ENCODE measurements around the gene TMEM252. TPM values are rescaled to one million over a fixed set of nuclear protein-coding genes. Genes with fewer than 3 reads are reported as not detected.

TMEM252 gene
- total and polyA plus RNA-seq, 5 donors from 2014 or later: not detected

GRCh38 chr9:68505681-68506409 lies 34.8 kb downstream of the TMEM252 start:
- Mint-ChIP-seq H3K9me3 (no peaks in the 10 kb centered on the region), H3K27ac (no peak overlapping the region), H3K27me3 (peaks cover 13% of the 10 kb centered on the region), H3K36me3 (no peaks in the 10 kb centered on the region), H3K4me3 (no peak overlapping the region), H3K4me1 (peaks cover 0 to 2% (median 0%) of the 10 kb centered on the region in 4 donors)
- H3K36me3 ChIP-seq (ENCODE audit: control insufficient read depth, insufficient read depth, low read length): no peaks in the 10 kb centered on the region
- no peak overlapping the region for H3K27ac ChIP-seq (ENCODE audit: insufficient read depth, low read length, poor library complexity, severe bottlenecking)
- ATAC-seq (ENCODE audit: low read depth in 2 of 2) (no peak), DNase-seq (no peak)
- H3K9me3 ChIP-seq (ENCODE audit: control insufficient read depth in 2 of 2, low read length in 2 of 2): no peaks in the 10 kb centered on the region
- no peak overlapping the region for H3K4me3 ChIP-seq (ENCODE audit: low read depth, low read length)
- no peaks in the 10 kb centered on the region for H3K27me3 ChIP-seq (ENCODE audit: control insufficient read depth, insufficient read depth, low read length)
- no peaks in the 10 kb centered on the region for H3K4me1 ChIP-seq (ENCODE audit: control insufficient read depth, insufficient read depth, low read length, poor library complexity, severe bottlenecking)

- Mint-ChIP-seq H3K27ac (no peak overlapping the region), H3K36me3 (no peaks in the 10 kb centered on the region)
- no peaks in the 10 kb centered on the region for H3K27me3 ChIP-seq (ENCODE audit: control insufficient read depth, insufficient read depth, low read length)
Measured at GRCh38 chr9:68502279-68502678, 38.4 kb downstream of the TMEM252 start.

DNA sequence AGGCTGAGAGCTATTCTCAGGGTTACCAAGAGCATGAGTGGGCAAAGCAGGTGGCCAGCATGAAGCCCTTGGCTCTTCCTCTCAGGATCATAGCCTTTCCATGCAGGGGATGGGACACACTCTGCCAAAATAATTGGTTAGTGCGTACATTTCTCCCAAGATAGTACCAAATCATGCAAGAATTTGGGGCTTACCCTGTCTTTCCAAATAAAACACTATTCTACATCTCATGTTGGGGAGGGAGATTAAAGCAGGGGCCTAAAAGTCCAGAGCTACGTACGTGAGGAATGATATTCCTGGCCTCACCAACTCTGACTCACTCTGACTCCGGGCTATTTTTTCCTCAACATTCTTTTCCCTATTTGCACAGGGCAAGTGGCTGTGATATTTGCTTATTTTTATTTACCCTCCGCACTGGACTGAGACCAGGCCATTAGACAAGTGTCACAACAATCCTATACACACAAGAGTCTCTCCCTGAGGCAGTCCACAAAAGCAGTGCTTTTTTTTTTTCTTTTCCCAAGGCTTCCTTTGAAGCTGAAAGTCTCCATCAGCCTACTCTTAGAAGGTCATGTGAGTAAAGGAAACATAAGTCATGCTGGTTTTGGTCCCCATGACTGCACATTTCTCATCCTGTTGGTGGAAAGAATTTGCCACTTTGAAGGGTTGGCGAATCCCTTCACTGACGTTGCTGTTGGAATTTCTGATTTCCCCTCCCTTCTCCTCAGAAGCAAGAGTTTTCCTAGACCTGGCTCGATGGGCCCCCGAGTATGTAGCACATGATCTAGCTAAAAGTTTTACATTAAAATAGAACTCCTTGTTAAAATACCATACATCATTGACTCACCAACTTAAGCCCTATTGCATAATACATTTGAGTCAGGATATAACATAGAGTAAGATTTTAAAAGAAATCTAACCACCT lies 40.0 kb downstream of the TMEM252 start:
- no peak overlapping the region for H3K27ac Mint-ChIP-seq
- no peaks in the 10 kb centered on the region for H3K27me3 ChIP-seq (ENCODE audit: control insufficient read depth, insufficient read depth, low read length)
- H3K36me3 Mint-ChIP-seq: no peaks in the 10 kb centered on the region
- no peak overlapping the region for H3K27ac ChIP-seq (ENCODE audit: insufficient read depth, low read length, poor library complexity, severe bottlenecking)
- peaks cover 0 to 2% (median 0%) of the 10 kb centered on the region in 4 donors for H3K4me1 Mint-ChIP-seq
- no peaks in the 10 kb centered on the region for H3K4me1 ChIP-seq (ENCODE audit: control insufficient read depth, insufficient read depth, low read length, poor library complexity, severe bottlenecking)
- no peak overlapping the region for H3K4me3 Mint-ChIP-seq
- no peaks in the 10 kb centered on the region for H3K36me3 ChIP-seq (ENCODE audit: control insufficient read depth, insufficient read depth, low read length)
- no peaks in the 10 kb centered on the region for H3K9me3 ChIP-seq (ENCODE audit: control insufficient read depth in 2 of 2, low read length in 2 of 2)
- DNase-seq (no peak), ATAC-seq (ENCODE audit: low read depth in 2 of 2) (no peak)
- H3K9me3 Mint-ChIP-seq: no peaks in the 10 kb centered on the region
- H3K4me3 ChIP-seq (ENCODE audit: low read depth, low read length): no peak overlapping the region
- peaks cover 28% of the 10 kb centered on the region for H3K27me3 Mint-ChIP-seq

More at GRCh38 chr9:68502279-68502678, 38.4 kb downstream of the TMEM252 start:
- Histone ChIP-seq H3K4me3 (ENCODE audit: low read depth, low read length) (no peak overlapping the region), H3K9me3 (ENCODE audit: control insufficient read depth in 2 of 2, low read length in 2 of 2) (no peaks in the 10 kb centered on the region), H3K27ac (ENCODE audit: insufficient read depth, low read length, poor library complexity, severe bottlenecking) (no peak overlapping the region), H3K36me3 (ENCODE audit: control insufficient read depth, insufficient read depth, low read length) (no peaks in the 10 kb centered on the region), H3K4me1 (ENCODE audit: control insufficient read depth, insufficient read depth, low read length, poor library complexity, severe bottlenecking) (no peaks in the 10 kb centered on the region)
- H3K4me3 Mint-ChIP-seq: no peak overlapping the region
- H3K9me3 Mint-ChIP-seq: no peaks in the 10 kb centered on the region
- peaks cover 0 to 2% (median 0%) of the 10 kb centered on the region in 4 donors for H3K4me1 Mint-ChIP-seq
- DNase-seq: no peak
- peaks cover 21% of the 10 kb centered on the region for H3K27me3 Mint-ChIP-seq
- no peak for ATAC-seq (ENCODE audit: low read depth in 2 of 2)

DNA sequence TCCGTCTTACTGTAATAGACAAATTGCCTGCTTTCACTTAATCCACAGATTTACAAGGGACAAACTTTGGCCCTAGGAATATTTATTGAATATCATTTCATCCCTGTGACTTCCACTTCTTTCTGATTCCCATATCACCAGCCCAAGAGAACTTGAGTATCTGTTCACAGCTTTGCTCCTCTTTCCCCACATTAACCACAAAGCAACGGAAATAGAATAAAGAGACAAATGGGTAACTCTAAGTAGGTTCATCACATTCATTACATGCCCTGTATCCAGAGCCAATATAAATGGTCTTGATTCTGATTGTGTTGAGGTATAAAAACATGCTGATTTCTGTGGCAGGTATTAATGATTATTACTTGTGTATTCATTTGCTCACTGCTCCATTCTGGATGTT lies 41.9 kb downstream of the TMEM252 start:
- peaks cover 35% of the 10 kb centered on the region for H3K27me3 Mint-ChIP-seq

GRCh38 chr9:68497629-68498028 lies 43.1 kb downstream of the TMEM252 start:
- DNase-seq (no peak), ATAC-seq (ENCODE audit: low read depth in 2 of 2) (no peak)
- peaks cover 3% of the 10 kb centered on the region for H3K27me3 ChIP-seq (ENCODE audit: control insufficient read depth, insufficient read depth, low read length)
- H3K9me3 Mint-ChIP-seq: peaks cover 0 to 2% (median 0%) of the 10 kb centered on the region in 7 donors
- H3K4me3 ChIP-seq (ENCODE audit: low read depth, low read length): no peak overlapping the region
- H3K4me3 Mint-ChIP-seq: no peak overlapping the region
- H3K36me3 Mint-ChIP-seq: no peaks in the 10 kb centered on the region
- no peaks in the 10 kb centered on the region for H3K9me3 ChIP-seq (ENCODE audit: control insufficient read depth in 2 of 2, low read length in 2 of 2)
- no peak overlapping the region for H3K27ac Mint-ChIP-seq
- no peaks in the 10 kb centered on the region for H3K4me1 Mint-ChIP-seq
- no peaks in the 10 kb centered on the region for H3K4me1 ChIP-seq (ENCODE audit: control insufficient read depth, insufficient read depth, low read length, poor library complexity, severe bottlenecking)
- no peak overlapping the region for H3K27ac ChIP-seq (ENCODE audit: insufficient read depth, low read length, poor library complexity, severe bottlenecking)
- no peaks in the 10 kb centered on the region for H3K36me3 ChIP-seq (ENCODE audit: control insufficient read depth, insufficient read depth, low read length)
- peaks cover 34% of the 10 kb centered on the region for H3K27me3 Mint-ChIP-seq

More for the DNA sequence above, 41.9 kb downstream of the TMEM252 start:
- no peak for ATAC-seq (ENCODE audit: low read depth in 2 of 2)
- Mint-ChIP-seq H3K4me1 (no peaks in the 10 kb centered on the region), H3K27ac (no peak overlapping the region), H3K9me3 (peaks cover 0 to 2% (median 0%) of the 10 kb centered on the region in 7 donors), H3K4me3 (no peak overlapping the region), H3K36me3 (no peaks in the 10 kb centered on the region)
- Histone ChIP-seq H3K27me3 (ENCODE audit: control insufficient read depth, insufficient read depth, low read length) (peaks cover 1% of the 10 kb centered on the region), H3K4me3 (ENCODE audit: low read depth, low read length) (no peak overlapping the region), H3K36me3 (ENCODE audit: control insufficient read depth, insufficient read depth, low read length) (no peaks in the 10 kb centered on the region), H3K9me3 (ENCODE audit: control insufficient read depth in 2 of 2, low read length in 2 of 2) (no peaks in the 10 kb centered on the region), H3K27ac (ENCODE audit: insufficient read depth, low read length, poor library complexity, severe bottlenecking) (no peak overlapping the region), H3K4me1 (ENCODE audit: control insufficient read depth, insufficient read depth, low read length, poor library complexity, severe bottlenecking) (no peaks in the 10 kb centered on the region)
- no peak for DNase-seq

DNA sequence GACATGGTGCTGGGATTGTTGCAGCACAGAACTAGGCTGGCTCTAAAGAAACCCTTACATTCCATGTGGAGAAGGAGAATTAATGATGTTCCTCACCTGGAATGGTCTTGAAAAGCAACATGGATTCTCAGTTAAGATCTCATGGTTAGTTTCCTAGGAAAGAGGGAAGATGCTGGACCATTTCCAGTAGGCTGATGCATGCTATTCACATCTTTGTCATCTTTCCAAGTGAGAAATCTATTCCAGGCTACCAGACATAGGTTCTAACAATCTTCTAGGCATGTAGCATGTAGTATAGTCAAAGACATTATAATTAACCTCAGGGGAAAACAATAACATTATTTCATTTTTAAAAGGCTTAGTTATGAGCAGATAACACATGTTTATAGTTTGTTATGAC lies 44.3 kb downstream of the TMEM252 start:
- Mint-ChIP-seq H3K4me3 (no peak overlapping the region), H3K9me3 (peaks cover 0 to 2% (median 0%) of the 10 kb centered on the region in 7 donors), H3K36me3 (no peaks in the 10 kb centered on the region), H3K27ac (no peak overlapping the region), H3K27me3 (peaks cover 37% of the 10 kb centered on the region), H3K4me1 (no peaks in the 10 kb centered on the region)
- no peaks in the 10 kb centered on the region for H3K4me1 ChIP-seq (ENCODE audit: control insufficient read depth, insufficient read depth, low read length, poor library complexity, severe bottlenecking)
- no peak overlapping the region for H3K27ac ChIP-seq (ENCODE audit: insufficient read depth, low read length, poor library complexity, severe bottlenecking)
- H3K9me3 ChIP-seq (ENCODE audit: control insufficient read depth in 2 of 2, low read length in 2 of 2): no peaks in the 10 kb centered on the region
- ATAC-seq (ENCODE audit: low read depth in 2 of 2): no peak
- peaks cover 3% of the 10 kb centered on the region for H3K27me3 ChIP-seq (ENCODE audit: control insufficient read depth, insufficient read depth, low read length)
- H3K4me3 ChIP-seq (ENCODE audit: low read depth, low read length): no peak overlapping the region
- no peaks in the 10 kb centered on the region for H3K36me3 ChIP-seq (ENCODE audit: control insufficient read depth, insufficient read depth, low read length)
- DNase-seq: no peak

DNA sequence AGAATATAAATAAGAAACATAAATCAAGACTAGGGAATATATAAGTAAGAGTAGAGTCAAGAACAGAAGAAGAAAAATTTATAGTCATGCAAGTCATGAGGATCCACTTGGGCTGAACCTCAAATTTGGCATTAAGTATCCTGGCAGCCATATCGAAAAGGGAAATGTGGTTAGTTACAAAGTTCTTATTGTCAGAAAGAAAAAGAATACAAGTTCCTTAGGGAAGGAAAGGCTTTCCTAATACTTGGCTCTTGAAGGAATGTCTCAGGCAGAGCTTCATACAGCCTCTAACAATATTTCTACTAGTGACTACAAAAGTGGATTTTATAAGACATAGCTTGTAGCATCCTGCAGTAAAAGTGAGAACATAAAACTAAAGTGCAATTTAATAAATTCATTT lies 45.4 kb downstream of the TMEM252 start:
- Mint-ChIP-seq H3K9me3 (peaks cover 0 to 2% (median 0%) of the 10 kb centered on the region in 7 donors), H3K36me3 (no peaks in the 10 kb centered on the region), H3K27ac (no peak overlapping the region), H3K4me1 (no peaks in the 10 kb centered on the region), H3K4me3 (no peak overlapping the region), H3K27me3 (peaks cover 41% of the 10 kb centered on the region)
- no peak for ATAC-seq (ENCODE audit: low read depth in 2 of 2)
- peaks cover 3% of the 10 kb centered on the region for H3K27me3 ChIP-seq (ENCODE audit: control insufficient read depth, insufficient read depth, low read length)
- DNase-seq: no peak
- H3K4me3 ChIP-seq (ENCODE audit: low read depth, low read length): no peak overlapping the region
- no peak overlapping the region for H3K27ac ChIP-seq (ENCODE audit: insufficient read depth, low read length, poor library complexity, severe bottlenecking)
- H3K4me1 ChIP-seq (ENCODE audit: control insufficient read depth, insufficient read depth, low read length, poor library complexity, severe bottlenecking): no peaks in the 10 kb centered on the region
- H3K9me3 ChIP-seq (ENCODE audit: control insufficient read depth in 2 of 2, low read length in 2 of 2): no peaks in the 10 kb centered on the region
- H3K36me3 ChIP-seq (ENCODE audit: control insufficient read depth, insufficient read depth, low read length): no peaks in the 10 kb centered on the region

Data from CD4-positive, CD25-positive, alpha-beta regulatory T cell (primary cell).